GM23338 (cell line): Measurements from ENCODE around the gene MEF2A. TPM values are rescaled to one million over a fixed set of nuclear protein-coding genes. Genes with fewer than 3 reads are reported as not detected.

Source experiments
- ATAC-seq: fragments of 200-7000 bp; cut with Tn5 transposase; 3 replicates; pipeline ENCODE4 v1.9.1; 2020
- DNase-seq: peaks from one replicate; pipeline ENCODE4 v3.0.0-alpha.2; 2015; ENCODE audit warnings: low spot score
- H2AFZ ChIP-seq: fragments of 200-600 bp; sonication (generic); 2 replicates; pipeline ENCODE4 v1.8.0; 2016; ENCODE audit warnings: antibody characterized with exemption, mild to moderate bottlenecking, moderate library complexity
- H3F3A ChIP-seq: fragments of 200-600 bp; sonication (generic); replicated peaks from 2 replicates; pipeline ENCODE4 v1.8.0; 2017; ENCODE audit warnings: antibody characterized with exemption, mixed run types, low read depth
- H3K27ac ChIP-seq: fragments of 200-600 bp; sonication (generic); 2 replicates; pipeline ENCODE4 v1.6.1; 2016; ENCODE audit warnings: low read depth
- H3K27me3 ChIP-seq: fragments of 200-600 bp; sonication (generic); 2 replicates; pipeline ENCODE4 v1.8.0; 2016; ENCODE audit warnings: mild to moderate bottlenecking, mixed run types, moderate library complexity; ENCODE audit not compliant: insufficient read depth
- H3K36me3 ChIP-seq: fragments of 200-600 bp; sonication (generic); 2 replicates; pipeline ENCODE4 v1.8.0; 2016; ENCODE audit warnings: mild to moderate bottlenecking; ENCODE audit not compliant: insufficient read depth
- H3K4me1 ChIP-seq: fragments of 200-600 bp; sonication (generic); 2 replicates; pipeline ENCODE4 v1.8.0; 2016; ENCODE audit warnings: mild to moderate bottlenecking, moderate library complexity; ENCODE audit not compliant: insufficient read depth
- H3K4me2 ChIP-seq: fragments of 200-600 bp; sonication (generic); 2 replicates; pipeline ENCODE4 v1.7.1; 2017; ENCODE audit warnings: mixed run types
- H3K4me3 ChIP-seq: fragments of 200-600 bp; sonication (generic); 2 replicates; pipeline ENCODE4 v1.6.1; 2016; ENCODE audit warnings: mixed run types
- H3K79me2 ChIP-seq: fragments of 200-600 bp; sonication (generic); replicated peaks from 2 replicates; pipeline ENCODE4 v1.8.0; 2017; ENCODE audit warnings: mild to moderate bottlenecking; ENCODE audit not compliant: insufficient read depth
- H3K9me2 ChIP-seq: fragments of 200-600 bp; sonication (generic); 2 replicates; pipeline ENCODE4 v1.8.0; 2017; ENCODE audit not compliant: insufficient read depth
- H4K20me1 ChIP-seq: fragments of 200-600 bp; sonication (generic); replicated peaks from 2 replicates; pipeline ENCODE4 v1.8.0; 2017; ENCODE audit warnings: mild to moderate bottlenecking; ENCODE audit not compliant: insufficient read depth
- H3K27ac Mint-ChIP-seq: 2 replicates; pipeline ENCODE4 v1.8.0; 2020; ENCODE audit warnings: inconsistent platforms, mild to moderate bottlenecking, moderate library complexity, mixed read lengths
- H3K27me3 Mint-ChIP-seq: 3 replicates; pipeline ENCODE4 v1.8.0; 2022; ENCODE audit warnings: low read depth, mild to moderate bottlenecking, moderate library complexity, mixed read lengths, inconsistent platforms; ENCODE audit not compliant: insufficient read depth, poor library complexity
- H3K36me3 Mint-ChIP-seq: 3 replicates; pipeline ENCODE4 v1.8.0; 2021; ENCODE audit warnings: low read depth, mild to moderate bottlenecking, inconsistent platforms, moderate library complexity, mixed read lengths
- H3K4me1 Mint-ChIP-seq: 3 replicates; pipeline ENCODE4 v1.8.0; 2020; ENCODE audit warnings: mild to moderate bottlenecking, inconsistent platforms, mixed read lengths
- H3K4me3 Mint-ChIP-seq: 3 replicates; pipeline ENCODE4 v1.8.0; 2021; ENCODE audit warnings: moderate library complexity, mild to moderate bottlenecking, inconsistent platforms, mixed read lengths
- H3K9me3 Mint-ChIP-seq: 3 replicates; pipeline ENCODE4 v1.8.0; 2020; ENCODE audit warnings: moderate library complexity, mild to moderate bottlenecking, inconsistent platforms, mixed read lengths
- CTCF ChIP-seq, 2 experiments: fragments of 200-600 bp in 1 of 2; sonication (generic) in 1 of 2; conservative IDR thresholded peaks; 2 replicates each; pipeline versions ENCODE4 v1.5.1 to v1.6.1; 2016 to 2017; ENCODE audit warnings: antibody characterized with exemption in 2 of 2, low read depth in 2 of 2, mild to moderate bottlenecking in 2 of 2, moderate library complexity in 1 of 2
- JUNB ChIP-seq: IDR thresholded peaks from one replicate; pipeline ENCODE4 v1.6.1; 2016; ENCODE audit warnings: antibody characterized with exemption; ENCODE audit not compliant: unreplicated experiment
- NANOG ChIP-seq: IDR thresholded peaks from 2 replicates; pipeline ENCODE4 v1.6.1; 2016; ENCODE audit warnings: antibody characterized with exemption, borderline replicate concordance
- POLR2AphosphoS5 ChIP-seq: IDR thresholded peaks from 2 replicates; pipeline ENCODE4 v1.6.1; 2016; ENCODE audit warnings: antibody characterized with exemption, low read depth
- REST ChIP-seq: IDR thresholded peaks from one replicate; pipeline ENCODE4 v1.6.1; 2018; ENCODE audit warnings: antibody characterized with exemption; ENCODE audit not compliant: unreplicated experiment
- STAT1 ChIP-seq: IDR thresholded peaks from one replicate; pipeline ENCODE4 v1.6.1; 2016; ENCODE audit warnings: antibody characterized with exemption; ENCODE audit not compliant: unreplicated experiment
- ZNF114 ChIP-seq: fragments of 250-450 bp; sonication (Bioruptor Pico); IDR thresholded peaks from 2 replicates; pipeline ENCODE4 v1.5.0; 2020; ENCODE audit warnings: mild to moderate bottlenecking, moderate library complexity
- ZNF331 ChIP-seq: fragments of 250-450 bp; sonication (Bioruptor Pico); IDR thresholded peaks from 2 replicates; pipeline ENCODE4 v1.5.0; 2020; ENCODE audit warnings: low read depth, mild to moderate bottlenecking, moderate library complexity
- polyA plus RNA-seq: library from polyadenylated mRNA; unstranded; fragments of >200 nt; fragmentation: Nextera tagmentation; extraction: Ambion mirVana; gene quantifications from 2 replicates; pipeline ENCODE4 v1.2.1, GENCODE V29; 2016
- total RNA-seq: library from RNA; depleted of rRNA; stranded (reverse); fragments of >200 nt; shearing (Covaris generic); gene quantifications from 2 replicates; pipeline ENCODE4 v1.2.3, GENCODE V29; 2014

Gene MEF2A
- total and polyA plus RNA-seq, 2 experiments from 2014 or later, result 20.3 to 42.3 TPM

- TF ChIP-seq REST, result no peak
- TF ChIP-seq ZNF114 (CRISPR knock-in tag), result no peak
- TF ChIP-seq JUNB, result no peak
Observed at GRCh38 chr15:99716540-99717095, 150.8 kb downstream of the MEF2A start (continued).

- Histone ChIP-seq H3K4me3 (no peak overlapping the region), H3K9me2 (peaks cover 11% of the 10 kb centered on the region), H3K36me3 (peaks cover 5% of the 10 kb centered on the region), H3F3A (no peaks in the 10 kb centered on the region), H2AFZ (no peak overlapping the region), H3K27ac (no peak overlapping the region), H3K4me1 (no peaks in the 10 kb centered on the region), H3K27me3 (no peaks in the 10 kb centered on the region), H4K20me1 (no peaks in the 10 kb centered on the region; the same call in 1 of the 2 replicates), H3K4me2 (no peak overlapping the region), H3K79me2 (no peaks in the 10 kb centered on the region)
- H3K4me1 Mint-ChIP-seq, result peaks cover 23% of the 10 kb centered on the region
- DNase-seq (no peak), ATAC-seq (peak; percentile 45)
- no peak overlapping the region for H3K4me3 Mint-ChIP-seq
- H3K27ac Mint-ChIP-seq, result no peak overlapping the region
- no peaks in the 10 kb centered on the region for H3K9me3 Mint-ChIP-seq
- H3K36me3 Mint-ChIP-seq, result peaks cover 16% of the 10 kb centered on the region
- H3K27me3 Mint-ChIP-seq, result peaks cover 2% of the 10 kb centered on the region
- TF ChIP-seq REST (no peak), NANOG (no peak), ZNF331 (CRISPR knock-in tag) (no peak), POLR2AphosphoS5 (no peak), CTCF (conservative IDR thresholded peaks at IDR 0.05; ENCODE audit: low read depth in 2 of 2) (no peak), STAT1 (no peak), ZNF114 (CRISPR knock-in tag) (no peak), JUNB (no peak)
Observed at GRCh38 chr15:99717161-99718009, 151.6 kb downstream of the MEF2A start.
